Stimulated activated CD4-positive, alpha-beta T cell treated with anti-CD3 and anti-CD28 coated beads, Interleukin-12 subunit alpha, Interleukin-12 subunit beta, amount 100 ng/mL, for 24 hours (primary cell): ENCODE data around the gene RRAGD.

ENCODE experiments used
- DNase-seq, 2 experiments: peaks; one replicate each; pipeline ENCODE4 v3.0.0-alpha.2; 2020; ENCODE audit warnings: low read depth in 2 of 2

RRAGD gene, protein sequence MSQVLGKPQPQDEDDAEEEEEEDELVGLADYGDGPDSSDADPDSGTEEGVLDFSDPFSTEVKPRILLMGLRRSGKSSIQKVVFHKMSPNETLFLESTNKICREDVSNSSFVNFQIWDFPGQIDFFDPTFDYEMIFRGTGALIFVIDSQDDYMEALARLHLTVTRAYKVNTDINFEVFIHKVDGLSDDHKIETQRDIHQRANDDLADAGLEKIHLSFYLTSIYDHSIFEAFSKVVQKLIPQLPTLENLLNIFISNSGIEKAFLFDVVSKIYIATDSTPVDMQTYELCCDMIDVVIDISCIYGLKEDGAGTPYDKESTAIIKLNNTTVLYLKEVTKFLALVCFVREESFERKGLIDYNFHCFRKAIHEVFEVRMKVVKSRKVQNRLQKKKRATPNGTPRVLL

GRCh38 chr6:89412071-89413005, at the start of gene RRAGD:
Gene RRAGD, minus strand, starts transcription at chr6:89412273. Its CDS starts 280 bp downstream, at chr6:89411993.
- peak; percentile 43 for DNase-seq

- no peak for DNase-seq
Measured at GRCh38 chr6:89460713-89461112, 48.6 kb upstream of the RRAGD start.

- no peak for DNase-seq
Measured at GRCh38 chr6:89459501-89459900, 47.4 kb upstream of the RRAGD start.

GRCh38 chr6:89458704-89459103, 46.6 kb upstream of the RRAGD start:
- no peak for DNase-seq

GRCh38 chr6:89454300-89454699, 42.2 kb upstream of the RRAGD start:
- no peak for DNase-seq

- no peak for DNase-seq
Measured at GRCh38 chr6:89452281-89452680, 40.2 kb upstream of the RRAGD start.

DNA sequence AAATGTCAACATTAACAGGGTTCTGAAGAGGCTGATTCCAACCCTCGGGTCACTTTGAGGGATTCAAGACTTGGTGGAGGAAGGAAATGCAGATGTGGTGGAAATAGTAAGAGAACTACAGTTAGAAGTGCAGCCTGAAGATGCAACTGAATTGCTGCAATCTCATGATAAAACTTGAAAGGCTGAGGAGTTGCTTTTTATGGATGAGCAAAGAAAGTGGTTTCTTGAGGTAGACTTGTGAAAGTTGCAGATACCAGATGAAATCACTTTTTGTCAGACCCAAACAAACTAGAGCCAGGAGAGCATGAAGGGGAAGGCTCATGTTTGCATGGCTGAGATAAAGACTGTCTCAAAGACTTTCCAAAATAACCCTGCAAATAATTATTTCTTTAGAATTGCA, 37.1 kb upstream of the RRAGD start:
- no peak for DNase-seq

GRCh38 chr6:89443658-89444057, 31.6 kb upstream of the RRAGD start:
- DNase-seq, result no peak

DNA sequence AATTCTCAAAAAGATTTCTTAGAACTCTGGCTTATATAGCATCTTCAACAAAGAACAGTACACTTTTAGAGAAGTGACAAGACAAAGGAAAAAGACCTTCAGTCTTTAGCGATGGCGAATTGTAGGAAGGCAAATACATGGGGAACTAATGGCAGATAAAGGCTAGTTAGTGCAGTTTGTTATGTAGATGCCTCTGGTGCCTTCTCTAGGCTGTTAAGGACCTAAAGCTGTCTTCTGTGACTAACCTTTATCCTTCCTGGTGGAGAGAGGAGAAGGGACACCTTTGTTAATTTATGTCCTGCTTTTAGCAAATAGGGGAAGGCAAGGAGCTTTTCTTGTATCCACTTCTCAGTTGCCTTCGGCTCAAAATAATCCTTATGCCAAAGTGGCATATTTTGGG, 28.1 kb upstream of the RRAGD start:
- no peak for DNase-seq

DNA sequence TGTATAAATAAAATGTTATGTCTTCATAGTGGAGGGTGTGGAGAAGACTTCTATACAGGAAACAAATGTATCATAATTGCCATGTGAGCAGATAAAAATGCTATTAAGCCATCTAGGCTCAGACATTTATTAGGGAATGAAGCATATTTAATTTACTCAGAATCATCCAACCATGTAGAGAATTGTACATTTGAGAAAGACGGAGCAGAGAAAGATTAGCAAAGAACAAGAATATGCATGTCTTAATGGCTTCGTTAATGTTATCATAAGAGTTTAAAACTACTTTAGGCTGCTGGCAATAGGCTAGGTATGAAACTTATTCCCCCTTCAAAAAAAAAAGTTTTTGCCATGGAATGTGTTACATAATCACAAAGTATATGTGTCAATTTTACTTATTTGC, 26.9 kb upstream of the RRAGD start:
- DNase-seq, result no peak

DNA sequence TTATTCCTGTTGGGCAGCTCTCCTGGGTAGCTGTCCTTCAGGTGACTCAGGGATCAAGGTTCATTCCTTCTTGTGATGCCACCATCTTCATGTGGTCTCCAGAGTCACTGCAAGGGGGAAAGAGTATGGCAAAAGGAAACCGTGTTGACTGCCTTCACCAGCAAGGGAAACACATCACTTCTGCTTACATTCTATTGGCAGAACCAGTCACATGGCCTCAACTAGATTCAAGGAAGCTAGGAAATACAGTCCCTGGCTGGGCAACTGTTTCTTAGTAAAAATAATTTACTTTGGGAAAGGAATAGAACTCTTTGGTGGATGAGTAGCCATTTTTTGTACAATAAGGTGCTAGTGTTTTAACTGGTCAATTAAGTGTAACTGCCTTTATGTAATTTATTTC, 26.2 kb upstream of the RRAGD start:
- no peak for DNase-seq

GRCh38 chr6:89436226-89436625, 24.2 kb upstream of the RRAGD start:
- no peak for DNase-seq

DNA sequence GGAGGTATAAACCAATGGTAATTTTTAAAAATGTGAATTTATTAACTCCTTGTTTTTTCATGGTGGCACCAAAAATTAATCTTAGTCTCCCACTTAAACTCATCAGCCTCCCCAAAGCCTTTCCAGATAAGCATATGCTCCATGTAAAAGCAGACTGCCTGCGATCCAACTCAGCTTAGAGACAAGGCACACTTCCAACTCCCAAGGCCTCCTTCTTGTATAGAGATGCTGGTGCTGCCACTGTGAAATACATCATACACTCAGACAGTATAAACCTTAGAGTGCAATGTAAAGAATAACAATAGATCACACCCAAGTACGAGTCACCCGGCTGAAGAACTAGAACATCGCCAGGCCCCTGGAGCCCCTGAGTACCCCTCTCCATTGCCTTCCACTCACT, 22.9 kb upstream of the RRAGD start:
- no peak for DNase-seq

GRCh38 chr6:89434150-89434499, 22.1 kb upstream of the RRAGD start:
- no peak for DNase-seq

DNA sequence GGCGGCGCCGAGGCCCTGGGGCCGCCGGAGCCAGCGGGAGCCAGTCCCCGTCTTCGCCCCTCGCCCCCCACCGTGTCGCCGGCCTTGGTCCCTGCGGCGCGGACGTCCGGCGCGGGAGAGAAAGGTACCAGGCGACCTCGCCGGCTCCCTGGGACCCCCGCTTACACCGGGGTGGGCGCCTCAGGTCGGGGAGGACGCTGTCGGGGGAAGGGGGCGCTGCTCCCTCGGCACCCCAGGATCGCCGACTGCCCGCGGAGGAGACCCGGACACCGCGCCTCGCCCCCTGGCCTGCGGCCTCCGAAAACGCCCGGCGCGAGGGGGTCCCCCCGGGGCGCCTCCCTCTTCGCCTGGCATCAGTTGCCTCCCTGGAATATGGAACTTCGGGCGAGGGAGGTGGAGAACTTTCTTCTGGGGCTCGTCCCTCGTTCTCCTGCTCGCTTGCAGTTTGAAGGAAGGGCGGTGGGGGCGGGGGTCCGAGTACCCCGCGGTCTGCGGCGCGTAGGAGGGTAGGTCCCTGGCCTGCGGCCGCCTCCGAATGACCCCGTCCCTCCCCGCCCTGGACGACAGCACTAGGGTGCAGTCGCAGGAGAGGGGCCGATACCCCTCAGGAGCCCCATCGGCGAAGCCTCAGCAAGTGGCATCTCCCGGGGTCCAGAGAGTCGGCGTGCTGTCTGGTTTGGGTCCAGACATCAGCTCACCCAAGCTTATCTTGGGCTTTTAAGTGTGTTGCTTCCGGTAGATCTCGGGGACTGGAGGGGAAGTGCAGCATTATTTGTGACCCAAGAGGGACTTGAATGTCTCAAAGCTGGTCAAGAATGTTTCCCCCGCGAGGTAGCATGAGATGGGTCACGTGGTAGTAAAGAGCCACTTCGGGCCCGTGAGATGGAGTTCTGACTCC, 21.4 kb upstream of the RRAGD start:
- DNase-seq, result peak in 1 of 2 experiments; percentile 3

GRCh38 chr6:89432875-89433251, 20.8 kb upstream of the RRAGD start, which contains the start of gene ANKRD6:
Gene ANKRD6, plus strand, starts transcription at chr6:89433152. Its CDS starts 133,825 bp downstream, at chr6:89566977.
- peak; percentile 59 to 79 for DNase-seq

DNA sequence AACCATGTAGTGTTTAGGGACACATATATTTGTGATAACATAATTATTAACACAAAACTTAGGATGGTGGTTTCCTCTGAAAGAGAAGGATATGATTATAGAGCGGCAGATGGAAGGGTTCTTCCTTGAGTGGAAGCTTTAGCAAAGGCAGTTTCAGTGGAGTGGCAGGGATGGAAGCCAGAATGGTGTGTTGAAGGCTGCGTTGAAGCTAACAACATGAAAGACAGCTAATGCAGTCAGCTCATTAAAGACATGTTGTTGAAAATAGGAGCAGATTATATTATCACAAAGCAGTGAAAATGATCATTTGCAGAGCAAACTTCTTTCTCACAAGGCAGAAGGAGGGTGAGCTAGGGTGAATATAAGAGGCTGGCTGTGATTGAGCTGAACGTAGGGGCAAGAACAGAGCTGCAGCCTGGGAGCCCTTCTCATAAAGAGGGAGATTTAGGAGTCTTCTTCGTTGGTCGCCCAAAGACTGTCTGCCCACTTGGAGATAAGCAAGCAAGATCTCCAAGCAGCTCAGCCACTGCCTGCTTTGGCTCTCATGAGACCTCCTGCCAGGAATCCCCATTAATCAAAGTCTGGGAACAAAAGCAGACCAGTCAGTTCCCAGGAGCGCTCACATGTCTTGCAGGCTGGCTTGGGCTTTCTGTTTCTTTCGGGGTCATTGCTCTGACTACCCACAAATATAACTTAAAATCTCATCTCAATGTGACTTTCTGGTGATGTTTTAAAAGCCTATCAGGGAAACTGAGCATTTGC, 18.3 kb upstream of the RRAGD start:
- no peak for DNase-seq

- DNase-seq, result no peak
Measured at GRCh38 chr6:89416796-89417195, 4.7 kb upstream of the RRAGD start.

GRCh38 chr6:89415185-89415584, 3.1 kb upstream of the RRAGD start:
- DNase-seq, result no peak

DNA sequence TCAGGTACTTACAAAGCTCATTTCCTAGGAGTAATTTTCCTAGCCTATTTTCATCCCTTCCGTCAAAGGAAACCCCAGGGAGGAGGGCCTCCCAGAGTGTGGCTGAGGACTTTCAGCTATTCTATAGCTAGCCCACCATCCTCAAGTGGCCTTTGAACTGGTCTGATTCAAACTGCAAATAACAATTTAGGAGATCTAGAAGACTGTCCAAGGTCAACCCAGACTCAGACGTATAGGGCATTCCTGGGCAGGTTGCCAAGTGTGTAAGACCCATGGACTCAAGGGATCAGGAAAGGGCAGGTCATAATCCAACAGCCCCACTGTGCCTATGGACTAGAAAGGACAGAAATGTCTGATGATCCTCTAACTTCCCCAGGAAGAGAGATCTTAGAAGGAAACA, 2.1 kb upstream of the RRAGD start:
- DNase-seq, result no peak

- DNase-seq, result peak in 1 of 2 experiments; percentile 2
Measured at GRCh38 chr6:89413006-89413400, 930 bp upstream of the RRAGD start.
